HCEC 1CT (cell line): ENCODE results near the gene RAB11FIP4.
"Not testable (repeated sequence)": the region's sequence is repeated elsewhere in the genome, so short reads cannot be mapped to it uniquely, and the experiment has no call there.

ENCODE experiments used
- DNase-seq: peaks from one replicate; pipeline ENCODE4 v3.0.0-alpha.2; 2017

RAB11FIP4 gene

GRCh38 chr17:31433811-31434726, 42.6 kb downstream of the RAB11FIP4 start:
- no peak for DNase-seq

GRCh38 chr17:31434727-31435050, 43.2 kb downstream of the RAB11FIP4 start:
- DNase-seq: no peak

GRCh38 chr17:31435581-31435980, 44.1 kb downstream of the RAB11FIP4 start:
- DNase-seq: no peak

- no peak for DNase-seq
These were observed 46.4 kb downstream of the RAB11FIP4 start for GRCh38 chr17:31437720-31438400.

GRCh38 chr17:31439716-31440115, 48.2 kb downstream of the RAB11FIP4 start:
- DNase-seq: no peak

GRCh38 chr17:31442276-31442675, 50.8 kb downstream of the RAB11FIP4 start:
- DNase-seq: no peak

GRCh38 chr17:31442856-31443255, 51.4 kb downstream of the RAB11FIP4 start:
- not testable (repeated sequence) for DNase-seq

- DNase-seq: no peak
These were observed 51.9 kb downstream of the RAB11FIP4 start for GRCh38 chr17:31443386-31443785.

GRCh38 chr17:31444026-31444425, 52.6 kb downstream of the RAB11FIP4 start:
- DNase-seq: no peak

- no peak for DNase-seq
These were observed 54.9 kb downstream of the RAB11FIP4 start for GRCh38 chr17:31446195-31446967.

GRCh38 chr17:31448467-31449077, 57.1 kb downstream of the RAB11FIP4 start:
- no peak for DNase-seq

- DNase-seq: no peak
These were observed 57.6 kb downstream of the RAB11FIP4 start for GRCh38 chr17:31449111-31449510.

- no peak for DNase-seq
These were observed 58.3 kb downstream of the RAB11FIP4 start for GRCh38 chr17:31449746-31450145.

- no peak for DNase-seq
These were observed 60.6 kb downstream of the RAB11FIP4 start for GRCh38 chr17:31452101-31452500.

GRCh38 chr17:31452561-31453110, 61.2 kb downstream of the RAB11FIP4 start:
- DNase-seq: no peak

GRCh38 chr17:31453896-31454295, 62.4 kb downstream of the RAB11FIP4 start:
- DNase-seq: no peak

- no peak for DNase-seq
These were observed 65.3 kb downstream of the RAB11FIP4 start for GRCh38 chr17:31456814-31457213.

GRCh38 chr17:31457391-31458234, 66.1 kb downstream of the RAB11FIP4 start:
- no peak for DNase-seq

- DNase-seq: no peak
These were observed 67.4 kb downstream of the RAB11FIP4 start for GRCh38 chr17:31458829-31459228.

GRCh38 chr17:31459716-31460115, 68.2 kb downstream of the RAB11FIP4 start:
- DNase-seq: no peak

- DNase-seq: no peak
These were observed 68.8 kb downstream of the RAB11FIP4 start for GRCh38 chr17:31460226-31460721.
